HG03521 (cell line): ENCODE data around the gene PRODH2.

ENCODE experiments used
- ATAC-seq: cut with Tn5 transposase; IDR thresholded peaks from one replicate; pipeline ENCODE4 v1.9.1; 2021; ENCODE audit warnings: mild to moderate bottlenecking, moderate library complexity; ENCODE audit not compliant: unreplicated experiment

The PRODH2 gene, protein sequence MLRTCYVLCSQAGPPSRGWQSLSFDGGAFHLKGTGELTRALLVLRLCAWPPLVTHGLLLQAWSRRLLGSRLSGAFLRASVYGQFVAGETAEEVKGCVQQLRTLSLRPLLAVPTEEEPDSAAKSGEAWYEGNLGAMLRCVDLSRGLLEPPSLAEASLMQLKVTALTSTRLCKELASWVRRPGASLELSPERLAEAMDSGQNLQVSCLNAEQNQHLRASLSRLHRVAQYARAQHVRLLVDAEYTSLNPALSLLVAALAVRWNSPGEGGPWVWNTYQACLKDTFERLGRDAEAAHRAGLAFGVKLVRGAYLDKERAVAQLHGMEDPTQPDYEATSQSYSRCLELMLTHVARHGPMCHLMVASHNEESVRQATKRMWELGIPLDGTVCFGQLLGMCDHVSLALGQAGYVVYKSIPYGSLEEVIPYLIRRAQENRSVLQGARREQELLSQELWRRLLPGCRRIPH

DNA sequence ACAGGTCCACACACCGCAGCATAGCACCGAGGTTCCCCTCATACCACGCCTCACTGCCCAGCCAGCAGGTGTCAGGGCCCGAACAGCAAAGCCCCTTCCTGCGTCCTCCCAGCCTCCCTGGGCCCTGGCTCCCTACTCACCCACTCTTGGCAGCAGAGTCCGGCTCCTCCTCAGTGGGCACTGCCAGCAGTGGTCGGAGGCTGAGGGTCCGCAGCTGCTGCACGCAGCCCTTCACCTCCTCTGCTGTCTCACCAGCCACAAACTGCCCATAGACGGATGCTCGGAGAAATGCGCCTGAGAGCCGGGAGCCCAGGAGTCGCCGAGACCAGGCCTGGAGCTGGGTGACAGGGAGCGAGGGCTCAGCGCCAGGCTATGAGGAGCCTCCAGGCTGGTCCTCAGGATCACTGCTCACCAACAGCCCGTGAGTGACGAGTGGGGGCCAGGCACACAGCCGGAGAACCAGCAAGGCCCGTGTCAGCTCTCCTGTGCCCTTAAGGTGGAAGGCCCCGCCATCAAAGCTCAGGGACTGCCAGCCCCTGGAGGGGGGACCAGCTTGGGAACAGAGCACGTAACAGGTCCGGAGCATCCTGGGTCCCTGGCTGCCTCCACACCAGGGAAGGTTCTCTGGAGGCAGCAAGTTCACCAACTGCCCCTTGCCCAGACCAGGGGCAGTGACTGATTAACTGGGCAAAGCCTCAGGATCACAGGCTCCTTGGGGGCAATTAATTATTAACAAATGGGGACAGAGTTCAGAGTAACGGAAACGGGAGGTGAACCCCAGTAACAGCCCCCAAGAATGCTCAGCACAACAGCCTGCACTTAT is at the start of gene PRODH2:
Gene PRODH2 (minus strand): TSS at position 626 of the 823 bp plus-strand sequence. CDS start 40 bp downstream, at position 586.
- ATAC-seq: no peak

GRCh38 chr19:35861640-35862160 is 49.1 kb upstream of the PRODH2 start:
- no peak for ATAC-seq

- no peak for ATAC-seq
Observed at GRCh38 chr19:35860818-35861639, 48.4 kb upstream of the PRODH2 start.

DNA sequence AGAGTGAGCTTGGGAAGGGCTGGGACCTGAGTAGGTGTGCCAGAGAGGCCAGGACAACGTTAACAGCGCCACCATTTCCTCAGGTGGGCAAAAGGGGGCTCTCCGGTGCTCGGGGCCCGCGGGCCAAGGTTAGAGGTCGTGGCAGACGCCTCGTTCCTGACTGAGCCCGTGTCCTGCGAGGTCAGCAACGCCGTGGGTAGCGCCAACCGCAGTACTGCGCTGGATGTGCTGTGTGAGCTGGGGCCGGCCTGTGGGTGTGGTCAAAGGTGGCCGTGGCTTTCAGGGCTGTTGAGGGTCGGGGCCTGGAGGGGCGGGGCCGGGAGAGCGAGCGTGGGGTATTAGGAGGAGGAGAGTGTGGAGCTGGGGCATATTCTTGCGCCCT is 47.8 kb upstream of the PRODH2 start:
- no peak for ATAC-seq

GRCh38 chr19:35859414-35859813 is 46.8 kb upstream of the PRODH2 start:
- ATAC-seq: no peak

DNA sequence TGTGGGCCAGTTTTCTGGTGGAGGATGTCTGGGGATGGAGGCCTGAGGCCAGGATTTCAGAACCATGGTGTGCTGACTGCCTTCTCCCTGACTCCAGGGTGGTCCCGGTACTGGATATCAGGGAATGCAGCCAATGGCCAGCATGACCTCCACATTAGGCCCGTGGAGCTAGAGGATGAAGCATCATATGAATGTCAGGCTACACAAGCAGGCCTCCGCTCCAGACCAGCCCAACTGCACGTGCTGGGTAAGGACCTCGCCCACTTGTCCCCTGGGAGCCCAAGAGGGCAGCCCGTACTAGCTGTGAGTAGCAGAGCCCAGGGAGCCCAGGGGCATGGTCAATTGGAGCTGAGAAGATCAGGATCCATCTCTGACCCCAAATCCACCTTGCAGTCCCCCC is 45.7 kb upstream of the PRODH2 start:
- ATAC-seq: no peak

DNA sequence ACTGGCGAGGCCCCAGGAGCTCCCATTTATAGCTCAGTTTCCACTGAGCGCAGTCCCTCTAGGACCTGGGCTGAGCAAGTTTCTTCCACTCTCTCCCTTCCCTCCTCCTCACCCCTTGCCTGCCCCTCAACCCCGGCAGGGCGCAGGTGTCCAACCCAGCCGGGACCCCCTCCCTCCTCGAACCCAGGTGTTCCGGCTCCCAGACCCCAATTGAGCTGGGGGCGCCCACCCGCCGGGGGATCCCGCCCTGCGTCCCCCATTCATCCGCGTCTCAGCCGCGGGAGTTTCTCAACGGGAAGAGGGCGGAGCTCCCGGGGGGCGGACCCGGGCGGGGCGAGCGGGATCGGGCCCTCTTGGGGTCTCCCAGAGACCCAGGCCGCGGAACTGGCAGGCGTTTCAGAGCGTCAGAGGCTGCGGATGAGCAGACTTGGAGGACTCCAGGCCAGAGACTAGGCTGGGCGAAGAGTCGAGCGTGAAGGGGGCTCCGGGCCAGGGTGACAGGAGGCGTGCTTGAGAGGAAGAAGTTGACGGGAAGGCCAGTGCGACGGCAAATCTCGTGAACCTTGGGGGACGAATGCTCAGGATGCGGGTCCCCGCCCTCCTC is 44.0 kb upstream of the PRODH2 start, which contains the start of gene KIRREL2:
Gene KIRREL2 (plus strand): TSS at position 366 of the 604 bp plus-strand sequence. CDS start 209 bp downstream, at position 575.
- ATAC-seq: no peak

GRCh38 chr19:35853038-35853756 is 40.6 kb upstream of the PRODH2 start:
- no peak for ATAC-seq

DNA sequence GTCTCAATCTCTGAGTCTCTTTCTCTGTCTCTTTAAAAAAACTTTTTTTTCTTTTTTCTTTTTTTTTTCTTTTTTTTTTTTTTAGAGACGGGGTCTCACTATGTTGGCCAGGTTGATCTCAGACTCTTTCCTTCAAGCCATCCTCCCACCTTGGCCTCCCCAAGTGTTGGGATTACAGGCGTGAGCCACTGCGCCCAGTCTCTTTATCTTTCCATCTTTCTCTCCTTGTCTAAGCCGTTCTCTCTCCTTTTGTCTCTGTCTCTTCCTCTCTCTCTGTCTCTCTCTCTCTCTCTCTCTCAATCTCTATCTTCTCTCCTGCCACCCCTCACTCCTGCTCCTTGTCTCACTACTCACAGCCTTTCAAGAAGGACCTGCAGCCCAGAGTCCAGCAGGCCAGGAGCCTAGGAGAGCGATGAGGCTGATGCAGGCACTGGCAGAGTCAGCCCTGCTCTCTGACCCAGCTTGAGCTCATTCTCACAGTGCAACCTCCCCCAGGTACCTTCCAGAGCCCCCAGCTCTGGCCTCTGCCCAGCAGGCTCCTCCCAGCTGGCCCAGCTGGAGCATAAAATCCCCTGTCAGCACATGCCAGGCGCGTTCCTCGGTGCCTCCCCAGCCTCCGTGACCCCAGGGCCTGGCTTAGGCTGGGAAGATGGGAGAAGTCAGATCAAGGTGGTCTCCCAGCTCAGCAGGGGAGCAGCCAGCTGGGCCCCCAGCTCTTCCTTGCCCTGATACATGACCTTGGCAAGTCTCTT is 39.6 kb upstream of the PRODH2 start, which contains the start of gene NPHS1:
Gene NPHS1 (minus strand): TSS at position 476 of the 752 bp plus-strand sequence. CDS start 667 bp downstream, outside the sequence.
- no peak for ATAC-seq

- no peak for ATAC-seq
Observed at GRCh38 chr19:35851213-35852028, 38.8 kb upstream of the PRODH2 start.

- ATAC-seq: no peak
Observed at GRCh38 chr19:35848919-35849505, 36.4 kb upstream of the PRODH2 start.

GRCh38 chr19:35848486-35848885 is 35.8 kb upstream of the PRODH2 start:
- ATAC-seq: no peak

GRCh38 chr19:35847911-35848310 is 35.3 kb upstream of the PRODH2 start:
- no peak for ATAC-seq

DNA sequence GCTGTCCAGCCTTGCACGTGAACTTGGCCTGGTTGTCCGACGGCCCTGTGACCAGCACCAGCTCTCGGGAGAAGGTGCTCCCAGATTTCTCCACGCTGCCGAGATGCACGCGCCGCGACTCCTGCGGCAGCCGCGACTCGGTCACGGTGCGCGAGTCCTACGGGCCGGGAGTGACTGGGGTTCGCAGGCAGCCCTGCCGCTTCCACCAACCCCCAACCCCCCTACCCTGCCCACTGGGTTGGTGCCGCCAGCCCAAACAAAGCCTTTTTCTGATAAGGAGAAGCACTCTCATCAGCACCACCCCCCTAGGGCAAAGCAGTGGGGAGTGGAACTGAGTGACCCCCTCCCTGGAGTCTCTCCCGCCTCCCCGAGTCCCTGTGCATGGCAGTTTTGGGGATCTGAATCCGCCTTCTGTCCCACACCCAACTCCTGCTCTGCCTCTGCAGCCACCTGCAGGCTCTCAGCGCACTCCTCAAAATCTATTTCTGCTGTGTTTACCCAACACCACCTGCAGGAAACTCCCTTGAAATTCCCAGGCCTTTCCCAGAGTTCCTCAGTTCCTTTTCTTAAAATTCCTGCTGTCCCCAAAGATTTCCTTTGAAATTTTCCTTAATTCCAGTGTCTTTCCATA is 33.5 kb upstream of the PRODH2 start:
- no peak for ATAC-seq

- ATAC-seq: no peak
Observed at GRCh38 chr19:35845215-35846037, 32.8 kb upstream of the PRODH2 start.
